WTC11 (cell line): ENCODE measurements around the gene DPYSL5. TPM values are rescaled to one million over a fixed set of nuclear protein-coding genes. Genes with fewer than 3 reads are reported as not detected.

ENCODE experiments used
- ATAC-seq: fragments of 200-7000 bp; cut with Tn5 transposase; 2 replicates; pipeline ENCODE4 v1.10.0; 2021; ENCODE audit warnings: mild to moderate bottlenecking, moderate library complexity
- CTCF ChIA-PET: fragments of 300-600 bp; sonication (Branson Sonifier 250); formaldehyde crosslinking; loops from one replicate; lab custom pipeline; 2021; ENCODE audit warnings: antibody characterized with exemption; lab: Charles Lee
- POLR2A ChIA-PET: fragments of 350-600 bp; sonication (Branson Sonifier 250); formaldehyde crosslinking; loops from one replicate; lab custom pipeline; 2021; ENCODE audit warnings: antibody characterized with exemption; lab: Charles Lee
- DNase-seq: peaks from one replicate; pipeline ENCODE4 v3.0.0; 2021; ENCODE audit warnings: low spot score
- H3K27ac Mint-ChIP-seq: 2 replicates; pipeline ENCODE4 v1.8.0; 2021; ENCODE audit warnings: mixed read lengths
- H3K27me3 Mint-ChIP-seq: 2 replicates; pipeline ENCODE4 v1.8.0; 2021; ENCODE audit warnings: low read depth, mild to moderate bottlenecking, moderate library complexity, mixed read lengths
- H3K36me3 Mint-ChIP-seq: 2 replicates; pipeline ENCODE4 v1.8.0; 2021; ENCODE audit warnings: mixed read lengths
- H3K4me1 Mint-ChIP-seq: 2 replicates; pipeline ENCODE4 v1.8.0; 2022; ENCODE audit warnings: mixed read lengths
- H3K4me3 Mint-ChIP-seq: 2 replicates; pipeline ENCODE4 v1.8.0; 2021; ENCODE audit warnings: mild to moderate bottlenecking, moderate library complexity, mixed read lengths
- H3K9me3 Mint-ChIP-seq: 2 replicates; pipeline ENCODE4 v1.8.0; 2021; ENCODE audit warnings: mixed read lengths
- AR ChIP-seq: fragments of 250-450 bp; sonication (Bioruptor Pico); IDR thresholded peaks from 2 replicates; pipeline ENCODE4 v1.9.0; 2021; ENCODE audit warnings: mild to moderate bottlenecking
- ARID4B ChIP-seq: sonication (generic); formaldehyde crosslinking; IDR thresholded peaks from 2 replicates; pipeline ENCODE4 v1.8.0; 2023; ENCODE audit warnings: missing genetic modification reagents, mild to moderate bottlenecking, borderline replicate concordance
- CBFB ChIP-seq: sonication (generic); formaldehyde crosslinking; IDR thresholded peaks from 2 replicates; pipeline ENCODE4 v1.8.1; 2022; ENCODE audit warnings: mild to moderate bottlenecking, low read depth, missing genetic modification reagents
- E2F5 ChIP-seq: sonication (generic); formaldehyde crosslinking; IDR thresholded peaks from 2 replicates; pipeline ENCODE4 v1.8.1; 2022; ENCODE audit warnings: mild to moderate bottlenecking, moderate library complexity, missing genetic modification reagents
- ERG ChIP-seq: fragments of 250-450 bp; sonication (Bioruptor Pico); IDR thresholded peaks from 2 replicates; pipeline ENCODE4 v1.8.0; 2021; ENCODE audit warnings: mild to moderate bottlenecking
- FOXP4 ChIP-seq: sonication (generic); formaldehyde crosslinking; IDR thresholded peaks from 2 replicates; pipeline ENCODE4 v1.8.0; 2022; ENCODE audit warnings: mild to moderate bottlenecking, missing genetic modification reagents
- GTF2I ChIP-seq: fragments of 250-450 bp; sonication (Bioruptor Pico); conservative IDR thresholded peaks from 2 replicates; pipeline ENCODE4 v1.4.0; 2021; ENCODE audit warnings: mild to moderate bottlenecking
- IRF1 ChIP-seq: sonication (generic); formaldehyde crosslinking; IDR thresholded peaks from 2 replicates; pipeline ENCODE4 v1.8.0; 2023; ENCODE audit warnings: missing genetic modification reagents
- JAZF1 ChIP-seq: fragments of 250-450 bp; sonication (Bioruptor Pico); IDR thresholded peaks from 2 replicates; pipeline ENCODE4 v1.9.0; 2021; ENCODE audit warnings: moderate library complexity, mild to moderate bottlenecking, inconsistent platforms
- MLX ChIP-seq: sonication (generic); formaldehyde crosslinking; IDR thresholded peaks from 2 replicates; pipeline ENCODE4 v1.8.1; 2023; ENCODE audit warnings: mild to moderate bottlenecking, missing genetic modification reagents, moderate library complexity
- PRDM15 ChIP-seq: sonication (generic); formaldehyde crosslinking; IDR thresholded peaks from 2 replicates; pipeline ENCODE4 v1.8.0; 2022; ENCODE audit warnings: missing genetic modification reagents
- RELA ChIP-seq: sonication (generic); formaldehyde crosslinking; IDR thresholded peaks from 2 replicates; pipeline ENCODE4 v1.8.1; 2022; ENCODE audit warnings: missing genetic modification reagents, mild to moderate bottlenecking, borderline replicate concordance
- SMAD3 ChIP-seq: sonication (generic); formaldehyde crosslinking; IDR thresholded peaks from 2 replicates; pipeline ENCODE4 v1.8.0; 2022; ENCODE audit warnings: missing genetic modification reagents, mild to moderate bottlenecking, borderline replicate concordance
- SOX15 ChIP-seq: fragments of 250-450 bp; sonication (Bioruptor Pico); IDR thresholded peaks from 2 replicates; pipeline ENCODE4 v1.9.0; 2021; ENCODE audit warnings: mild to moderate bottlenecking
- SP1 ChIP-seq: sonication (generic); formaldehyde crosslinking; conservative IDR thresholded peaks from 2 replicates; pipeline ENCODE4 v1.8.1; 2022; ENCODE audit warnings: missing genetic modification reagents
- TCF7 ChIP-seq: sonication (generic); formaldehyde crosslinking; IDR thresholded peaks from 2 replicates; pipeline ENCODE4 v1.8.0; 2022; ENCODE audit warnings: mild to moderate bottlenecking, low read depth, missing genetic modification reagents, moderate library complexity
- ZNF263 ChIP-seq: sonication (generic); formaldehyde crosslinking; IDR thresholded peaks from 2 replicates; pipeline ENCODE4 v1.8.1; 2022; ENCODE audit warnings: low read depth, mild to moderate bottlenecking, moderate library complexity, missing genetic modification reagents
- total RNA-seq: library from RNA; stranded (reverse); gene quantifications from 3 replicates; pipeline ENCODE4 v1.2.3, GENCODE V29; 2021

DPYSL5 gene
- total RNA-seq, 1 experiment from 2014 or later = 12.1 TPM

- no peak for DNase-seq
- no peaks in the 10 kb centered on the region for H3K4me1 Mint-ChIP-seq
- H3K9me3 Mint-ChIP-seq = no peaks in the 10 kb centered on the region
- no peak for TF ChIP-seq IRF1
- no peak for TF ChIP-seq MLX (CRISPR knock-in tag)
- no peak for TF ChIP-seq PRDM15 (CRISPR knock-in tag)
- no peak for TF ChIP-seq GTF2I (CRISPR knock-in tag)
- no peak for TF ChIP-seq CBFB (CRISPR knock-in tag)
- TF ChIP-seq SP1 = no peak
- TF ChIP-seq, all 79 proteins: peak for 0
- Mint-ChIP-seq H3K4me3 (no peak overlapping the region), H3K36me3 (no peaks in the 10 kb centered on the region), H3K27me3 (no peaks in the 10 kb centered on the region; the same call in 1 of the 2 replicates), H3K27ac (no peak overlapping the region)
- POLR2A ChIA-PET = interaction anchor here (0.6 kb wide), 1 partner anchor 209 kb away, joined by 4 read pairs; no protein-coding TSS in a partner anchor
- CTCF ChIA-PET = no interaction called here
- ATAC-seq = peak; percentile 41; the same call in 1 of the 2 replicates
These were observed 40.0 kb upstream of the DPYSL5 start for GRCh38 chr2:26807788-26808460.

GRCh38 chr2:26809211-26809610 lies 38.7 kb upstream of the DPYSL5 start:
- DNase-seq = no peak
- POLR2A ChIA-PET = no interaction called here
- Mint-ChIP-seq H3K27ac (no peak overlapping the region), H3K36me3 (no peaks in the 10 kb centered on the region), H3K4me3 (no peak overlapping the region), H3K27me3 (peaks cover 2% of the 10 kb centered on the region), H3K9me3 (no peaks in the 10 kb centered on the region), H3K4me1 (no peaks in the 10 kb centered on the region)
- ATAC-seq = no peak
- CTCF ChIA-PET = no interaction called here
- TF ChIP-seq ZNF263 (CRISPR knock-in tag) (no peak), E2F5 (CRISPR knock-in tag) (no peak), RELA (CRISPR knock-in tag) (no peak), TCF7 (CRISPR knock-in tag) (no peak), ERG (no peak), FOXP4 (CRISPR knock-in tag) (no peak), ARID4B (CRISPR knock-in tag) (no peak), SMAD3 (no peak), SOX15 (no peak), AR (CRISPR knock-in tag) (no peak), JAZF1 (CRISPR knock-in tag) (no peak)
